HepG2 (cell line): ENCODE measurements around the gene TSPAN17. TPM values are rescaled to one million over a fixed set of nuclear protein-coding genes. Genes with fewer than 3 reads are reported as not detected.

ENCODE experiments used
- ATAC-seq: fragments of 200-7000 bp; cut with Tn5 transposase; 3 replicates; pipeline ENCODE4 v1.9.1; 2020; ENCODE audit warnings: mild to moderate bottlenecking, moderate library complexity
- BruUV-seq: library from RNA; stranded (reverse); fragments of 400-500 nt; replicated peaks from 2 replicates; lab custom pipeline; 2021; lab: Mats Ljungman, UMichigan
- CTCF ChIA-PET: fragments of 300-600 bp; formaldehyde crosslinking; extraction: SDS; loops from one replicate; lab custom pipeline; 2021; ENCODE audit warnings: low total read pairs, inconsistent platforms, low intra/inter-chr PET ratio; lab: Yijun Ruan, JAX
- POLR2A ChIA-PET: fragments of 350-600 bp; sonication (Branson Sonifier 250); formaldehyde crosslinking; loops from one replicate; lab custom pipeline; 2020; ENCODE audit warnings: antibody characterized with exemption, inconsistent platforms; lab: Yijun Ruan, JAX
- DNase-seq: peaks from one replicate; pipeline ENCODE4 v3.0.0-alpha.2; 2015; ENCODE audit warnings: low spot score
- FAIRE-seq: peaks from 3 replicates; lab custom pipeline; 2011; peaks lifted over from hg19 to GRCh38; lab: Jason Lieb, UNC
- H2AFZ ChIP-seq: one replicate; pipeline ENCODE4 v1.6.1; 2011; ENCODE audit warnings: low read length, inconsistent platforms
- H3K27ac ChIP-seq: fragments of 300-600 bp; 3 replicates; pipeline ENCODE4 v1.8.0; 2011; ENCODE audit warnings: mixed run types, mild to moderate bottlenecking, mixed read lengths, low read length, inconsistent platforms; ENCODE audit not compliant: insufficient read depth; ENCODE audit errors: extremely low read length
- H3K27me3 ChIP-seq, 2 experiments: fragments of 200-600 bp in 1 of 2; 2 replicates in 1 of 2; 3 replicates in 1 of 2; pipeline versions ENCODE4 v1.6.0 to v1.8.0; 2011; ENCODE audit warnings: low read length in 2 of 2, mild to moderate bottlenecking in 2 of 2, moderate library complexity in 2 of 2, inconsistent platforms in 1 of 2; ENCODE audit not compliant: insufficient read depth in 2 of 2, control insufficient read depth in 1 of 2
- H3K36me3 ChIP-seq, 2 experiments: fragments of 200-600 bp in 1 of 2; replicated peaks in 1 of 2; 2 replicates in 1 of 2; 3 replicates in 1 of 2; pipeline versions ENCODE4 v1.5.1 to v1.8.0; 2011; ENCODE audit warnings: low read length in 2 of 2, inconsistent platforms in 1 of 2; ENCODE audit not compliant: insufficient read depth in 2 of 2, control insufficient read depth in 1 of 2
- H3K4me1 ChIP-seq: 2 replicates; pipeline ENCODE4 v1.5.1; 2012; ENCODE audit warnings: low read length, inconsistent platforms; ENCODE audit not compliant: insufficient read depth
- H3K4me2 ChIP-seq: 2 replicates; pipeline ENCODE4 v1.6.0; 2011; ENCODE audit warnings: low read depth, low read length, inconsistent platforms
- H3K4me3 ChIP-seq, 3 experiments: fragments of 200-600 bp in 1 of 3; sonication (generic), shearing (Covaris generic) in 1 of 3; replicated peaks in 1 of 3; 2 replicates each; pipeline ENCODE4 v1.5.1; 2011 to 2016; ENCODE audit warnings: low read length in 3 of 3, inconsistent platforms in 2 of 3, low read depth in 2 of 3, mild to moderate bottlenecking in 2 of 3, control low read depth in 1 of 3, mixed read lengths in 1 of 3; ENCODE audit not compliant: insufficient read depth in 1 of 3
- H3K79me2 ChIP-seq: one replicate; pipeline ENCODE4 v1.6.1; 2011; ENCODE audit warnings: low read length, inconsistent platforms; ENCODE audit not compliant: insufficient read depth
- H3K9ac ChIP-seq: 2 replicates; pipeline ENCODE4 v1.6.0; 2011; ENCODE audit warnings: mild to moderate bottlenecking, low read depth, low read length, inconsistent platforms; ENCODE audit not compliant: insufficient read depth
- H3K9me3 ChIP-seq: 2 replicates; pipeline ENCODE4 v1.5.1; 2012; ENCODE audit warnings: mild to moderate bottlenecking, low read length
- H4K20me1 ChIP-seq: 2 replicates; pipeline ENCODE4 v1.6.0; 2011; ENCODE audit warnings: inconsistent platforms, mild to moderate bottlenecking, low read length, moderate library complexity; ENCODE audit not compliant: insufficient read depth
- CBX1 ChIP-seq: IDR thresholded peaks from one replicate; pipeline ENCODE4 v1.6.1; 2016; ENCODE audit warnings: antibody characterized with exemption, low read depth
- FOSL2 ChIP-seq: sonication (generic); formaldehyde crosslinking; IDR thresholded peaks from 2 replicates; pipeline ENCODE4 v1.4.0; 2020; ENCODE audit warnings: missing genetic modification reagents
- HNRNPLL ChIP-seq: fragments of 200-400 bp; formaldehyde crosslinking; IDR thresholded peaks from 2 replicates; pipeline ENCODE4 v1.6.1; 2017; ENCODE audit warnings: mild to moderate bottlenecking, low read depth, low read length; ENCODE audit not compliant: poor library complexity, severe bottlenecking
- KDM2A ChIP-seq: sonication (generic); formaldehyde crosslinking; IDR thresholded peaks from 2 replicates; pipeline ENCODE4 v1.4.0; 2020; ENCODE audit warnings: low read depth, missing genetic modification reagents, borderline replicate concordance
- MED8 ChIP-seq: sonication (generic); formaldehyde crosslinking; IDR thresholded peaks from 2 replicates; pipeline ENCODE4 v1.8.1; 2023; ENCODE audit warnings: mild to moderate bottlenecking, missing genetic modification reagents; ENCODE audit not compliant: insufficient replicate concordance
- RCOR2 ChIP-seq: IDR thresholded peaks from 2 replicates; pipeline ENCODE4 v1.6.1; 2016; ENCODE audit warnings: missing biosample characterization, missing genetic modification reagents
- ZBTB38 ChIP-seq: sonication (generic); formaldehyde crosslinking; IDR thresholded peaks from 2 replicates; pipeline ENCODE4 v1.5.1; 2020; ENCODE audit warnings: mild to moderate bottlenecking, missing genetic modification reagents
- ZNF441 ChIP-seq: sonication (generic); formaldehyde crosslinking; IDR thresholded peaks from 2 replicates; pipeline ENCODE4 v1.7.0; 2021; ENCODE audit warnings: missing genetic modification reagents, borderline replicate concordance
- ZNF563 ChIP-seq: sonication (generic); formaldehyde crosslinking; IDR thresholded peaks from 2 replicates; pipeline ENCODE4 v1.8.0; 2022; ENCODE audit warnings: mild to moderate bottlenecking, moderate library complexity, missing genetic modification reagents
- ZNF709 ChIP-seq: sonication (generic); formaldehyde crosslinking; IDR thresholded peaks from 2 replicates; pipeline ENCODE4 v1.5.0; 2020; ENCODE audit warnings: mild to moderate bottlenecking, missing genetic modification reagents
- ZNF777 ChIP-seq: sonication (generic); formaldehyde crosslinking; IDR thresholded peaks from 2 replicates; pipeline ENCODE4 v1.4.0; 2020; ENCODE audit warnings: missing genetic modification reagents
- WGBS: methylation state at CpG from one replicate; pipeline ENCODE4 v1.1.6; 2017; ENCODE audit warnings: low lambda C conversion rate; 5-methylcytosine and 5-hydroxymethylcytosine counted together
- in situ Hi-C: cut with HindIII; loops from 2 replicates; pipeline ENCODE4 v1.10.0; 2017; ENCODE audit warnings: low pct_unique_long_range_greater_than_20kb; ENCODE audit not compliant: extremely low pct_ligation_motif_present
- intact Hi-C: fragments of 100-400 bp; cut with micrococcal nuclease; formaldehyde crosslinking; loops from one replicate; pipeline ENCODE4 v1.10.0; 2022; ENCODE audit not compliant: unreplicated experiment
- polyA plus RNA-seq, 8 experiments: library from polyadenylated mRNA; depleted of rRNA in 3 of 8; stranded (reverse) in 7 of 8; unstranded in 1 of 8; fragments of >200 nt; fragmentation: Illumina TruSeq in 4 of 8; extraction: Trizol in 4 of 8; gene quantifications; 2 replicates each; pipeline versions ENCODE4 v1.2.1 to v1.2.3, GENCODE V29; 2011 to 2016; ENCODE audit warnings: low read depth in 4 of 8, missing spikeins in 1 of 8, mixed read lengths in 1 of 8; ENCODE audit not compliant: insufficient read depth in 1 of 8
- total RNA-seq, 5 experiments: library from RNA; depleted of rRNA; stranded (reverse); fragments of >200 nt; fragmentation: Illumina TruSeq; extraction: Trizol; gene quantifications; 2 replicates each; pipeline ENCODE4 v1.2.3, GENCODE V29; 2016; ENCODE audit warnings: low read depth in 1 of 5
- TF ChIP-seq, protein P1 (sequence below): sonication (generic); formaldehyde crosslinking; conservative IDR thresholded peaks from 2 replicates; pipeline ENCODE4 v1.8.0; 2022; ENCODE audit warnings: low read depth, missing genetic modification reagents
- TF ChIP-seq, protein P2 (sequence below): IDR thresholded peaks from 2 replicates; pipeline ENCODE4 v1.6.1; 2016; ENCODE audit warnings: missing compliant biosample characterization, missing genetic modification reagents, borderline replicate concordance
- TF ChIP-seq, protein P3 (sequence below): sonication (generic); formaldehyde crosslinking; IDR thresholded peaks from 2 replicates; pipeline ENCODE4 v1.4.0; 2020; ENCODE audit warnings: mild to moderate bottlenecking, missing genetic modification reagents

The TSPAN17 gene
- total and polyA plus RNA-seq, 2 of the 13 experiments (the other 11 are each of a cell fraction or from before 2014, with no cell fraction given), result 11.5 to 15.0 TPM

DNA sequence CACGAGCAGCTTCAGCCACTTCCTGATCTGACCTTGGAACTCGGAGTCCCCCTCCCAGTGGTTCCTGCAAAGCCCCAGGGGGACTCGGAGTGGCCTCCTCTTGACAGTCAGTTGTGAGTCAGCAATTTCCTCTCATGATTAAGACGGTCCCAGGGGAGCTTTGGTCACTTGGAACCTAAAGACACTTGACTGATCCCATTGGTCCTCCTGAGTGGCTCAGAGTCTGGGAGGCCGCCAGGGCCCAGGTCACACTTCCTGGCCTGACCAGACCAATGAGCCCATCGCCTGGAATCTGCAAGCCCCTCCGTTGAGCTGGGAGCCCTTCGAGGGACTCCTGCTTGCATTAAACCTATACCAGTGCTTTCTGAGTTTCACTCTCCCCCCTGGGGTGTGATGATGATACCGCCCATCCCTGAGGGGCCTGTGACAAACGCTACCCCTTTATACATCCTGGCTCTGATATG lies 29.1 kb downstream of the TSPAN17 start (continued):
- no peak for TF ChIP-seq FOSL2
- no peak for TF ChIP-seq RCOR2
- no peak for TF ChIP-seq ZNF777
- TF ChIP-seq KDM2A (CRISPR knock-in tag), result no peak
- TF ChIP-seq ZBTB38 (CRISPR knock-in tag), result no peak
- no peak for TF ChIP-seq MED8

DNA sequence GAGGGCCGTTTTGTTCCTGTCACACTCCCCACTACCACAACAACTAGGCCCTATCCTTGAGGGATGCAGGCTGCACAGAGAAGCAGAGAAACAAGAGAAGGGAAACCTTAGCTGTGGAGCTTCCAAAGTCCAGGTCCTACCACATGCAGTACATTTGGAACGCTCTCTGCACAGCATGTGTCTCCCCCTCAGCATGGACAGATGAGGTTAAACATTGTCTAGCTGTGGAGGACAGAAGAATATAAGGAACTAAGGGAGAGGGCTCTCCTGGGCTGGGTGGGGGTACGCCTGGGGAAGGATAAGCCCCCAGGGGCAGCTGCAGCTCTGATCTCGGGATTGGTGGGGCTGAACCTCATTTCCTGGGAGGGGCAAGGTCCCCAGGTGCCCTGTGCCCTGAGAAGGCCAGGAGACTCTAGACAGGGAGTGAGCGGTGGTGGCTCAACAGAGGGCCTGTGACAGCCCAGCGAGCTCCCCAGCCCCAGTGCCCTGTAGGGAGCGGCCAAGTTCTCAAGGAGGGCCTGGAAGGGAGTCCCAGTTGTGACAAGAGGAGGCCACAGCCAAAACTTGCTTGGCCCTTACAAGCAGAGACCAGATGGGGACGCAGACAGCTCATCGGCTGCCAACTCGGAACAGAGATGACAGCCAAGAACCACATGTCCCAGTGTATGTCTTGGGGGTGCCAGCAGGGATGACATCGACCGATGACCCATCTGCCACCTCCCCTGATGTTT lies 30.1 kb downstream of the TSPAN17 start:
- H3K4me3 ChIP-seq, result peak overlapping the region in 1 of 3 experiments; percentile 53; a peak in 2 of 6 replicates
- H3K4me1 ChIP-seq, result peaks cover 39% of the 10 kb centered on the region
- no peaks in the 10 kb centered on the region for H3K36me3 ChIP-seq
- no peaks in the 10 kb centered on the region for H4K20me1 ChIP-seq
- WGBS, result 27% methylated on average over 7 of the region's 12 CpGs
- BruUV-seq, result no TSS peak
- no peak overlapping the region for H2AFZ ChIP-seq
- H3K9me3 ChIP-seq, result no peaks in the 10 kb centered on the region
- H3K9ac ChIP-seq, result no peak overlapping the region
- intact Hi-C loops, result no loop called here
- in situ Hi-C loops, result no loop called here
- H3K79me2 ChIP-seq, result no peaks in the 10 kb centered on the region
- DNase-seq (peak; percentile 62), FAIRE-seq (peak; percentile 87), ATAC-seq (peak; percentile 89)
- peak overlapping the region; percentile 12 for H3K27ac ChIP-seq
- peak overlapping the region; percentile 55 for H3K4me2 ChIP-seq
- peaks cover 5 to 14% of the 10 kb centered on the region in 2 experiments; a peak in 4 of 5 replicates for H3K27me3 ChIP-seq
- CTCF ChIA-PET, result no interaction called here
- POLR2A ChIA-PET, result interaction anchor here (1.5 kb wide), 1 partner anchor 17 kb away, joined by 3 read pairs; no protein-coding TSS in a partner anchor
- TF ChIP-seq CBX1 (no peak), ZNF709 (CRISPR knock-in tag) (no peak), ZNF441 (CRISPR knock-in tag) (0 out of 2 replicates have a peak, but pooled peaks have one; percentile 27), ZNF563 (CRISPR knock-in tag) (no peak), HNRNPLL (no peak)
- TF ChIP-seq, protein P1, sequence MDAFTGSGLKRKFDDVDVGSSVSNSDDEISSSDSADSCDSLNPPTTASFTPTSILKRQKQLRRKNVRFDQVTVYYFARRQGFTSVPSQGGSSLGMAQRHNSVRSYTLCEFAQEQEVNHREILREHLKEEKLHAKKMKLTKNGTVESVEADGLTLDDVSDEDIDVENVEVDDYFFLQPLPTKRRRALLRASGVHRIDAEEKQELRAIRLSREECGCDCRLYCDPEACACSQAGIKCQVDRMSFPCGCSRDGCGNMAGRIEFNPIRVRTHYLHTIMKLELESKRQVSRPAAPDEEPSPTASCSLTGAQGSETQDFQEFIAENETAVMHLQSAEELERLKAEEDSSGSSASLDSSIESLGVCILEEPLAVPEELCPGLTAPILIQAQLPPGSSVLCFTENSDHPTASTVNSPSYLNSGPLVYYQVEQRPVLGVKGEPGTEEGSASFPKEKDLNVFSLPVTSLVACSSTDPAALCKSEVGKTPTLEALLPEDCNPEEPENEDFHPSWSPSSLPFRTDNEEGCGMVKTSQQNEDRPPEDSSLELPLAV, result no peak
- TF ChIP-seq, protein P2, sequence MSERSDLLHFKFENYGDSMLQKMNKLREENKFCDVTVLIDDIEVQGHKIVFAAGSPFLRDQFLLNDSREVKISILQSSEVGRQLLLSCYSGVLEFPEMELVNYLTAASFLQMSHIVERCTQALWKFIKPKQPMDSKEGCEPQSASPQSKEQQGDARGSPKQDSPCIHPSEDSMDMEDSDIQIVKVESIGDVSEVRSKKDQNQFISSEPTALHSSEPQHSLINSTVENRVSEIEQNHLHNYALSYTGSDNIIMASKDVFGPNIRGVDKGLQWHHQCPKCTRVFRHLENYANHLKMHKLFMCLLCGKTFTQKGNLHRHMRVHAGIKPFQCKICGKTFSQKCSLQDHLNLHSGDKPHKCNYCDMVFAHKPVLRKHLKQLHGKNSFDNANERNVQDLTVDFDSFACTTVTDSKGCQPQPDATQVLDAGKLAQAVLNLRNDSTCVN (CRISPR knock-in tag), result no peak
- TF ChIP-seq, protein P3, sequence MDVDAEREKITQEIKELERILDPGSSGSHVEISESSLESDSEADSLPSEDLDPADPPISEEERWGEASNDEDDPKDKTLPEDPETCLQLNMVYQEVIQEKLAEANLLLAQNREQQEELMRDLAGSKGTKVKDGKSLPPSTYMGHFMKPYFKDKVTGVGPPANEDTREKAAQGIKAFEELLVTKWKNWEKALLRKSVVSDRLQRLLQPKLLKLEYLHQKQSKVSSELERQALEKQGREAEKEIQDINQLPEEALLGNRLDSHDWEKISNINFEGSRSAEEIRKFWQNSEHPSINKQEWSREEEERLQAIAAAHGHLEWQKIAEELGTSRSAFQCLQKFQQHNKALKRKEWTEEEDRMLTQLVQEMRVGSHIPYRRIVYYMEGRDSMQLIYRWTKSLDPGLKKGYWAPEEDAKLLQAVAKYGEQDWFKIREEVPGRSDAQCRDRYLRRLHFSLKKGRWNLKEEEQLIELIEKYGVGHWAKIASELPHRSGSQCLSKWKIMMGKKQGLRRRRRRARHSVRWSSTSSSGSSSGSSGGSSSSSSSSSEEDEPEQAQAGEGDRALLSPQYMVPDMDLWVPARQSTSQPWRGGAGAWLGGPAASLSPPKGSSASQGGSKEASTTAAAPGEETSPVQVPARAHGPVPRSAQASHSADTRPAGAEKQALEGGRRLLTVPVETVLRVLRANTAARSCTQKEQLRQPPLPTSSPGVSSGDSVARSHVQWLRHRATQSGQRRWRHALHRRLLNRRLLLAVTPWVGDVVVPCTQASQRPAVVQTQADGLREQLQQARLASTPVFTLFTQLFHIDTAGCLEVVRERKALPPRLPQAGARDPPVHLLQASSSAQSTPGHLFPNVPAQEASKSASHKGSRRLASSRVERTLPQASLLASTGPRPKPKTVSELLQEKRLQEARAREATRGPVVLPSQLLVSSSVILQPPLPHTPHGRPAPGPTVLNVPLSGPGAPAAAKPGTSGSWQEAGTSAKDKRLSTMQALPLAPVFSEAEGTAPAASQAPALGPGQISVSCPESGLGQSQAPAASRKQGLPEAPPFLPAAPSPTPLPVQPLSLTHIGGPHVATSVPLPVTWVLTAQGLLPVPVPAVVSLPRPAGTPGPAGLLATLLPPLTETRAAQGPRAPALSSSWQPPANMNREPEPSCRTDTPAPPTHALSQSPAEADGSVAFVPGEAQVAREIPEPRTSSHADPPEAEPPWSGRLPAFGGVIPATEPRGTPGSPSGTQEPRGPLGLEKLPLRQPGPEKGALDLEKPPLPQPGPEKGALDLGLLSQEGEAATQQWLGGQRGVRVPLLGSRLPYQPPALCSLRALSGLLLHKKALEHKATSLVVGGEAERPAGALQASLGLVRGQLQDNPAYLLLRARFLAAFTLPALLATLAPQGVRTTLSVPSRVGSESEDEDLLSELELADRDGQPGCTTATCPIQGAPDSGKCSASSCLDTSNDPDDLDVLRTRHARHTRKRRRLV (CRISPR knock-in tag), result no peak
